ENCODE measurements around the gene LONP2. TPM values are rescaled to one million over a fixed set of nuclear protein-coding genes. Genes with fewer than 3 reads are reported as not detected.

The LONP2 gene
- total and polyA plus RNA-seq, 2 of the 13 experiments (the other 11 are each of a cell fraction or from before 2014, with no cell fraction given), result 39.2 to 63.3 TPM

- no peak for TF ChIP-seq ZNF550 (CRISPR knock-in tag; IDR thresholded peaks at IDR 0.05; ENCODE audit: borderline replicate concordance)
- no peak for TF ChIP-seq TCF7 (IDR thresholded peaks at IDR 0.05; ENCODE audit: low read depth)
- TF ChIP-seq RAD21 (CRISPR knock-in tag; IDR thresholded peaks at IDR 0.05), result no peak
- no peak for TF ChIP-seq HHEX (CRISPR knock-in tag; IDR thresholded peaks at IDR 0.05)
- no peak for TF ChIP-seq SOX13 (IDR thresholded peaks at IDR 0.05)
- TF ChIP-seq SOX13 (CRISPR knock-in tag; conservative IDR thresholded peaks at IDR 0.05 in 1 of 2, IDR thresholded peaks at IDR 0.05 in 1 of 2), result peak in 1 of 2 experiments; percentile 40; a peak in 1 of 4 replicates
- TF ChIP-seq SIX1 (CRISPR knock-in tag; IDR thresholded peaks at IDR 0.05; ENCODE audit: borderline replicate concordance), result peak; percentile 97
- TF ChIP-seq ZFP36 (IDR thresholded peaks at IDR 0.05; ENCODE audit: borderline replicate concordance, low read depth, low read length, partially characterized antibody), result no peak
- peak; percentile 77 for TF ChIP-seq SIX4 (CRISPR knock-in tag; IDR thresholded peaks at IDR 0.05)
- peak; percentile 27; the same call in 1 of the 2 replicates for TF ChIP-seq SAP130 (CRISPR knock-in tag; IDR thresholded peaks at IDR 0.05; ENCODE audit: low read depth)
- TF ChIP-seq HMGA1 (CRISPR knock-in tag; conservative IDR thresholded peaks at IDR 0.05), result no peak
- TF ChIP-seq, protein P1, sequence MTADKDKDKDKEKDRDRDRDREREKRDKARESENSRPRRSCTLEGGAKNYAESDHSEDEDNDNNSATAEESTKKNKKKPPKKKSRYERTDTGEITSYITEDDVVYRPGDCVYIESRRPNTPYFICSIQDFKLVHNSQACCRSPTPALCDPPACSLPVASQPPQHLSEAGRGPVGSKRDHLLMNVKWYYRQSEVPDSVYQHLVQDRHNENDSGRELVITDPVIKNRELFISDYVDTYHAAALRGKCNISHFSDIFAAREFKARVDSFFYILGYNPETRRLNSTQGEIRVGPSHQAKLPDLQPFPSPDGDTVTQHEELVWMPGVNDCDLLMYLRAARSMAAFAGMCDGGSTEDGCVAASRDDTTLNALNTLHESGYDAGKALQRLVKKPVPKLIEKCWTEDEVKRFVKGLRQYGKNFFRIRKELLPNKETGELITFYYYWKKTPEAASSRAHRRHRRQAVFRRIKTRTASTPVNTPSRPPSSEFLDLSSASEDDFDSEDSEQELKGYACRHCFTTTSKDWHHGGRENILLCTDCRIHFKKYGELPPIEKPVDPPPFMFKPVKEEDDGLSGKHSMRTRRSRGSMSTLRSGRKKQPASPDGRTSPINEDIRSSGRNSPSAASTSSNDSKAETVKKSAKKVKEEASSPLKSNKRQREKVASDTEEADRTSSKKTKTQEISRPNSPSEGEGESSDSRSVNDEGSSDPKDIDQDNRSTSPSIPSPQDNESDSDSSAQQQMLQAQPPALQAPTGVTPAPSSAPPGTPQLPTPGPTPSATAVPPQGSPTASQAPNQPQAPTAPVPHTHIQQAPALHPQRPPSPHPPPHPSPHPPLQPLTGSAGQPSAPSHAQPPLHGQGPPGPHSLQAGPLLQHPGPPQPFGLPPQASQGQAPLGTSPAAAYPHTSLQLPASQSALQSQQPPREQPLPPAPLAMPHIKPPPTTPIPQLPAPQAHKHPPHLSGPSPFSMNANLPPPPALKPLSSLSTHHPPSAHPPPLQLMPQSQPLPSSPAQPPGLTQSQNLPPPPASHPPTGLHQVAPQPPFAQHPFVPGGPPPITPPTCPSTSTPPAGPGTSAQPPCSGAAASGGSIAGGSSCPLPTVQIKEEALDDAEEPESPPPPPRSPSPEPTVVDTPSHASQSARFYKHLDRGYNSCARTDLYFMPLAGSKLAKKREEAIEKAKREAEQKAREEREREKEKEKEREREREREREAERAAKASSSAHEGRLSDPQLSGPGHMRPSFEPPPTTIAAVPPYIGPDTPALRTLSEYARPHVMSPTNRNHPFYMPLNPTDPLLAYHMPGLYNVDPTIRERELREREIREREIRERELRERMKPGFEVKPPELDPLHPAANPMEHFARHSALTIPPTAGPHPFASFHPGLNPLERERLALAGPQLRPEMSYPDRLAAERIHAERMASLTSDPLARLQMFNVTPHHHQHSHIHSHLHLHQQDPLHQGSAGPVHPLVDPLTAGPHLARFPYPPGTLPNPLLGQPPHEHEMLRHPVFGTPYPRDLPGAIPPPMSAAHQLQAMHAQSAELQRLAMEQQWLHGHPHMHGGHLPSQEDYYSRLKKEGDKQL (CRISPR knock-in tag; IDR thresholded peaks at IDR 0.05; ENCODE audit: low read depth), result no peak
- TF ChIP-seq ARID5B (CRISPR knock-in tag; IDR thresholded peaks at IDR 0.05), result peak; percentile 28
- no peak for TF ChIP-seq SMARCE1 (IDR thresholded peaks at IDR 0.05; ENCODE audit: borderline replicate concordance)
- TF ChIP-seq, protein P2, sequence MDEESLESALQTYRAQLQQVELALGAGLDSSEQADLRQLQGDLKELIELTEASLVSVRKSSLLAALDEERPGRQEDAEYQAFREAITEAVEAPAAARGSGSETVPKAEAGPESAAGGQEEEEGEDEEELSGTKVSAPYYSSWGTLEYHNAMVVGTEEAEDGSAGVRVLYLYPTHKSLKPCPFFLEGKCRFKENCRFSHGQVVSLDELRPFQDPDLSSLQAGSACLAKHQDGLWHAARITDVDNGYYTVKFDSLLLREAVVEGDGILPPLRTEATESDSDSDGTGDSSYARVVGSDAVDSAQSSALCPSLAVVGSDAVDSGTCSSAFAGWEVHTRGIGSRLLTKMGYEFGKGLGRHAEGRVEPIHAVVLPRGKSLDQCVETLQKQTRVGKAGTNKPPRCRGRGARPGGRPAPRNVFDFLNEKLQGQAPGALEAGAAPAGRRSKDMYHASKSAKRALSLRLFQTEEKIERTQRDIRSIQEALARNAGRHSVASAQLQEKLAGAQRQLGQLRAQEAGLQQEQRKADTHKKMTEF (CRISPR knock-in tag; IDR thresholded peaks at IDR 0.05), result peak; percentile 42; the same call in 1 of the 2 replicates
- peak; percentile 22; the same call in 1 of the 2 replicates for TF ChIP-seq TBX2 (CRISPR knock-in tag; IDR thresholded peaks at IDR 0.05; ENCODE audit: borderline replicate concordance)
- 0 out of 2 replicates have a peak, but pooled peaks have one; percentile 25 for TF ChIP-seq NCOA2 (CRISPR knock-in tag; IDR thresholded peaks at IDR 0.05)
- TF ChIP-seq SOX5 (CRISPR knock-in tag; IDR thresholded peaks at IDR 0.05; ENCODE audit: borderline replicate concordance), result peak; percentile 55; the same call in 1 of the 2 replicates
- TF ChIP-seq GATAD2A (CRISPR knock-in tag; IDR thresholded peaks at IDR 0.05), result peak; percentile 46; the same call in 1 of the 2 replicates
- TF ChIP-seq NKX3-1 (CRISPR knock-in tag; IDR thresholded peaks at IDR 0.05), result no peak
- no peak for TF ChIP-seq ZNF597 (CRISPR knock-in tag; IDR thresholded peaks at IDR 0.05)
Observed at GRCh38 chr16:48292452-48292851, 48.4 kb downstream of the LONP2 start (continued).
